ENCODE results near the gene EIF4A3. TPM values are rescaled to one million over a fixed set of nuclear protein-coding genes. Genes with fewer than 3 reads are reported as not detected.

EIF4A3 gene
- polyA plus RNA-seq, 1 donor (not counting 4 experiments of a cell fraction or from before 2014, with no cell fraction given): 143 TPM

- no peaks in the 10 kb centered on the region for H3K79me2 ChIP-seq (ENCODE audit: control insufficient read depth, insufficient read depth, low read length)
- H3K36me3 ChIP-seq (ENCODE audit: control insufficient read depth in 2 of 2, extremely low read depth in 1 of 2, insufficient read depth in 2 of 2, low read length in 2 of 2): no peaks in the 10 kb centered on the region
- DNase-seq (ENCODE audit: low read depth, low spot score) (no peak), FAIRE-seq (no peak)
- dilution Hi-C loops (cut with MboI; ENCODE audit: extremely low pct_ligation_motif_present, low sequenced_read_pairs): no loop called here
- H3K4me1 ChIP-seq (ENCODE audit: control insufficient read depth, extremely low read depth, insufficient read depth, low read length): peaks cover 9% of the 10 kb centered on the region
- no peak overlapping the region for H3K27ac ChIP-seq (ENCODE audit: control insufficient read depth, insufficient read depth, low read length)
- peaks cover 6% of the 10 kb centered on the region for H3K27me3 ChIP-seq (ENCODE audit: control insufficient read depth, extremely low read depth, insufficient read depth, low read length)
- H3K4me3 ChIP-seq (ENCODE audit: control insufficient read depth in 2 of 3, extremely low read depth in 1 of 3, insufficient read depth in 2 of 3, low read depth in 1 of 3, low read length in 3 of 3): no peak overlapping the region
- TF ChIP-seq EZH2 (IDR thresholded peaks at IDR 0.05; ENCODE audit: low read length) (no peak), CTCF (optimal IDR thresholded peaks at IDR 0.05 in 1 of 3, IDR thresholded peaks at IDR 0.05 in 1 of 3, conservative IDR thresholded peaks at IDR 0.05 in 1 of 3; ENCODE audit: extremely low read depth in 1 of 3, insufficient read depth in 2 of 3, low read length in 3 of 3) (no peak)
- no peaks in the 10 kb centered on the region for H3K9me3 ChIP-seq (ENCODE audit: control insufficient read depth, low read depth, low read length)
- H3K9ac ChIP-seq (ENCODE audit: control insufficient read depth, extremely low read depth, insufficient read depth, low read length): no peak overlapping the region
- no peaks in the 10 kb centered on the region for H4K20me1 ChIP-seq (ENCODE audit: control insufficient read depth, extremely low read depth, insufficient read depth, low read length)
- no peaks in the 10 kb centered on the region for H3K9me1 ChIP-seq (ENCODE audit: control insufficient read depth, extremely low read depth, insufficient read depth, low read length)
- H3K4me2 ChIP-seq (ENCODE audit: control insufficient read depth, extremely low read depth, insufficient read depth, low read depth, low read length): no peak overlapping the region
- H2AFZ ChIP-seq (ENCODE audit: control insufficient read depth, low read length): no peak overlapping the region
Measured at GRCh38 chr17:80166446-80166845, 19.5 kb upstream of the EIF4A3 start.

GRCh38 chr17:80164185-80164584 is 17.3 kb upstream of the EIF4A3 start:
- Histone ChIP-seq H3K9me1 (ENCODE audit: control insufficient read depth, extremely low read depth, insufficient read depth, low read length) (no peaks in the 10 kb centered on the region), H3K4me2 (ENCODE audit: control insufficient read depth, extremely low read depth, insufficient read depth, low read depth, low read length) (no peak overlapping the region), H2AFZ (ENCODE audit: control insufficient read depth, low read length) (no peak overlapping the region), H3K79me2 (ENCODE audit: control insufficient read depth, insufficient read depth, low read length) (no peaks in the 10 kb centered on the region), H4K20me1 (ENCODE audit: control insufficient read depth, extremely low read depth, insufficient read depth, low read length) (no peaks in the 10 kb centered on the region), H3K4me3 (ENCODE audit: control insufficient read depth in 2 of 3, extremely low read depth in 1 of 3, insufficient read depth in 2 of 3, low read depth in 1 of 3, low read length in 3 of 3) (no peak overlapping the region), H3K4me1 (ENCODE audit: control insufficient read depth, extremely low read depth, insufficient read depth, low read length) (no peaks in the 10 kb centered on the region), H3K27ac (ENCODE audit: control insufficient read depth, insufficient read depth, low read length) (no peak overlapping the region), H3K9ac (ENCODE audit: control insufficient read depth, extremely low read depth, insufficient read depth, low read length) (no peak overlapping the region), H3K27me3 (ENCODE audit: control insufficient read depth, extremely low read depth, insufficient read depth, low read length) (no peaks in the 10 kb centered on the region), H3K36me3 (ENCODE audit: control insufficient read depth in 2 of 2, extremely low read depth in 1 of 2, insufficient read depth in 2 of 2, low read length in 2 of 2) (no peaks in the 10 kb centered on the region), H3K9me3 (ENCODE audit: control insufficient read depth, low read depth, low read length) (no peaks in the 10 kb centered on the region)
- dilution Hi-C loops (cut with MboI; ENCODE audit: extremely low pct_ligation_motif_present, low sequenced_read_pairs): no loop called here
- DNase-seq (ENCODE audit: low read depth, low spot score) (no peak), FAIRE-seq (no peak)
- TF ChIP-seq EZH2 (IDR thresholded peaks at IDR 0.05; ENCODE audit: low read length) (no peak), CTCF (optimal IDR thresholded peaks at IDR 0.05 in 1 of 3, IDR thresholded peaks at IDR 0.05 in 1 of 3, conservative IDR thresholded peaks at IDR 0.05 in 1 of 3; ENCODE audit: extremely low read depth in 1 of 3, insufficient read depth in 2 of 3, low read length in 3 of 3) (no peak)

All from keratinocyte (primary cell).